ENCODE measurements around the gene TLR4.

GRCh38 chr9:117677572-117677971 is 26.6 kb upstream of the TLR4 start:
- no peak for TF ChIP-seq EZH2 (IDR thresholded peaks at IDR 0.05; ENCODE audit: insufficient read depth, poor library complexity, severe bottlenecking)
- no peak for TF ChIP-seq EZH2phosphoT487 (IDR thresholded peaks at IDR 0.05; ENCODE audit: insufficient read depth, low read depth)

Measured in GM23248 (cell line).